ENCODE measurements around the gene DOK5.

DOK5 gene

GRCh38 chr20:54515793-54516628 is 40.6 kb downstream of the DOK5 start:
- no peak for DNase-seq

GRCh38 chr20:54517241-54517975 is 42.0 kb downstream of the DOK5 start:
- no peak for DNase-seq

- no peak for DNase-seq
Measured at GRCh38 chr20:54524849-54525248, 49.5 kb downstream of the DOK5 start.

GRCh38 chr20:54525916-54526590 is 50.7 kb downstream of the DOK5 start:
- DNase-seq = no peak

DNA sequence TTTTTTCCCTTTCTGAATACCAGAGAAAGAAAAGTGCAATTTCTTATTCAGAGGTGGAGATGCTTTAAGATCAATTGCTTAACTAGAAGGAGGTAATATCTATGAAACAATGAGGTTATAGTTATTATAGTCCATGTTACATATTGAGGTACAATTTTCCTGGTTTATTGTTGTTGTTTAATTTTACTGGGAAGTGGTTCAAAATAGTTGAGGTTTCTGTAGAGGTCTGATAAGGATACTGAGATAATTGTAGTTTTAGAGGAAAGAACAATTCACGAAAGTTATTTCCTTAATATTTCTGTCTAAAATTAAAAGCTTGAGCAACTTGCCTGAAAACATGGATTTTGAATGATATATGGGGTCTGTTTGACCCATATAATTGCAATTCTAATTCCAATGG is 51.4 kb downstream of the DOK5 start:
- no peak for DNase-seq

DNA sequence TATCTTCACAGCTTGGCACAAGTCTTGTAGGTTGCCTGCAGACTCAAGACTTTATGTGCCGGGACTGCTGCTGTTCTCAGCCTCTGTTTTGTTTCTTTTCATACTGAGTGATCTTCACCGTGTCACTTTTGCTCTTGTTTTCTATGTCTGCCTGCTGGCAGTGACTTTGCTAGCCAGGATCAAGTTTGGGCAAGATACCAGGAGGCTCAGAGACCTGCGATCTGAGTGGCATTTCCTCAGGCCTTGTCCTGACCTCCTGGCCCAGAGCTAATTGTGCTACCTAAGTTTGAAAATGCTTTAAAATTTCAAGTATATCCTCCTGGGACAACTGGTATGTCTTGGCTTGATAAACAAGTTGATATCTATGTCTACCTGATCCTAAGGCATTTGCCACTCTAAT is 57.2 kb downstream of the DOK5 start:
- no peak for DNase-seq

DNA sequence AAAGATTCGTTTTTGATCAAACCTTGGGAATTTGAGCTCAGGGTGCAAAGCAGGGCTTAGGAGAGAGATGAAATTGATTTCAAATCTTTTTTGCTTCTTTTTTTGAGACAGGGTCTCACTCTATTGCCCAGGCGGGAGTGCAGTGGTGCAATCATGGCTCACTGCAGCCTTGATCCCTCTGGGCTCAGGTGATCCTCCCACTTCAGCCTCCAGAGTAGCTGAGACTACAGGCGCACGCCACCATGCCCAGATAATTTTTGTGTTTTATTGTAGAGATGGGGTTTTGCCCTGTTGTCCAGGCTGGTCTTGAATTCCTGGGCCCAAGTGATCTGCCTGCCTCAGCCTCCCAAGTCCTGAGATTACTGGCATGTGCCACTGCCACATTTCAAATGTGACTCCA is 58.7 kb downstream of the DOK5 start:
- DNase-seq = no peak

DNA sequence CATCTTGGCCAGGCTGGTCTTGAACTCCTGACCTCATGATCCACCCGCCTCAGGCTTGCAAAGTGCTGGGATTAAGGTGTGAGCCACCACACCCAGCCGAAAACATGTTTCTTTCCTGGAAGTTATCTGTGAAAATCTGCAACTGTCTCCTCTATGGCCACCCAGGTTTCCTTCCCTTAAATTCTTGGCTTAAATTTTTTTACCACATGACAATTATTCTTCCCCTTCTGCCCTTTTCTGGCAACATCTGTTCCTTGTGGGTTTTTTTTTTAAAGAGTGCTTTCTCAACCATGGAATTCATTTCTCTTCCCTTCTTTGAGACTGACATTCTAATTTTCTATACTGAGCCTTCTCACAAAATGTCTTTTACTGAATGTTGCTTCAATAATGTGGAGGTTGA is 59.6 kb downstream of the DOK5 start:
- DNase-seq = no peak

- DNase-seq = no peak
Measured at GRCh38 chr20:54535746-54536145, 60.4 kb downstream of the DOK5 start.

DNA sequence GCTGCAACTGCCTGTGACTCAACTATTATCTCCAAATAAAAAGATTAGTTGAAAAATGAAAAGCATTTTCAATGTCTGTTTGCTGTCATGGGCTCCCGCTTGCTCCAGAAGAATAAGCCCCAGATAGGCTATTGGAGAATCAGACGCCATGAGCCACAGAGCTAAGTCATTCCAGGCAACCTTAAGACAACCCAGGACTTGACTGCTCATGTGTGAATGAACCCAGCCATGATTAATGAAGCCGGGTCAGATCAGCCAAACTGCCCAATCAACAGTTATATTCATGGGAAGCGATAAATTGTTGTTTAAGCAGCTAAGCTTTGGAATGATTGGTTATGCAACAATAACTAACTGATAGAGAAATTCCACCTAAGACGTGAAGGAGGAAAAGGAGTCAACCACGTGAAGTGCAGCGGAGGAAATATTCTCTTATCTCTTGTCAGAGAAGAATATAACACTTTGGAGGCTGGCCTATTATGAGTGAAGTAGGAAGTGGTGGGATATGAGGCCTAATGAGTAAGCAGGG is 64.2 kb downstream of the DOK5 start:
- no peak for DNase-seq

GRCh38 chr20:54543369-54543768 is 68.0 kb downstream of the DOK5 start:
- no peak for DNase-seq

DNA sequence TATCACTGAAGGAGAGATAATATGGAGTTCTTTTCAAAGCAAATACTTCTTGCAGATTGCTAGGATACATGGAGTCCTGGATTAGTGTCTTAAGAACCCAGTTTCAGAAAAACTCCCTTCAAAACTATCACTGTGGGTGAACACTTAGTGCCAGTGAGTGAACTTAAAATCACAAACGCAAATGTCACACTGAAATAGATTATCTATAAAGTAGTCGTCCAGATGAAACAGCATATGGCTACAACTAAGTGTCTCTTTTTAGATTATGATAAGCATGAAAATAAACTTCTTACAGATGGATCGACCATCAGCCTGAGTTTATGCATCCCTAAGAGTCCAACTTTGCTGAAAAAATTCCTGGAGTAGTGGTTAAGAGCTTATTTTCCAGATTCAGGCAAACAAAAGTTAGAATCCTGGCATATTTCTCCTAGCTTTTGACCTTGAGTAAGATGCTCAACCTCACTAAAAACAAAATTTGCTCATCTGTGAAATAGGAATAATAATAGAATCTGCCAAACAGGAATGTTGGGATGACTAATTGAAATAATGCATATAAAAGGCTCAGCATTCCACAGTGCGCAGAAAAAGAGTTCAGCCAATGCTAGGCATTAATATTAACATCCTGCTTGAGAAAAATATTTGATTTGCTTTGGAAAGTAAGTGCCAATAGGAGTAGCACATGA is 70.4 kb downstream of the DOK5 start:
- DNase-seq = no peak

DNA sequence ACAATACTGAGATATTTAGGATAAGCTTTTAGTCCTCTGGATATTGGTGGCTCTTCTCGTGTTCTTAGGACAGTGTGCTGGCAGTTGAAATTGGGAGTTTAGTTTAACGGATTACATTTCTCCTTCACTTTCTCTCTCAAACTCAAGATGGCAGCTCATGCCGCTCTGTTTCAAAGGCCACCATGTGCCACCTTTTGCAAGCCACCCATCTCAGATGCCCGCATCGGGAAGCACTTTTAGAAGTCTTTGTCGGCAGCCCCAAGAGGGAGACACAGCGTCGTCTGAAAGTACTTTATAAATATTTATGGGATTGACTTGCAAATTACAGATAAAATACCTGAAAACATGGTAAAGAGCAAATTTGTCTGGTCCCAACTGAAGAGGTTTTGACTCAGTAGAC is 73.5 kb downstream of the DOK5 start:
- no peak for DNase-seq

- DNase-seq = no peak
Measured at GRCh38 chr20:54549658-54550326, 74.4 kb downstream of the DOK5 start.

DNA sequence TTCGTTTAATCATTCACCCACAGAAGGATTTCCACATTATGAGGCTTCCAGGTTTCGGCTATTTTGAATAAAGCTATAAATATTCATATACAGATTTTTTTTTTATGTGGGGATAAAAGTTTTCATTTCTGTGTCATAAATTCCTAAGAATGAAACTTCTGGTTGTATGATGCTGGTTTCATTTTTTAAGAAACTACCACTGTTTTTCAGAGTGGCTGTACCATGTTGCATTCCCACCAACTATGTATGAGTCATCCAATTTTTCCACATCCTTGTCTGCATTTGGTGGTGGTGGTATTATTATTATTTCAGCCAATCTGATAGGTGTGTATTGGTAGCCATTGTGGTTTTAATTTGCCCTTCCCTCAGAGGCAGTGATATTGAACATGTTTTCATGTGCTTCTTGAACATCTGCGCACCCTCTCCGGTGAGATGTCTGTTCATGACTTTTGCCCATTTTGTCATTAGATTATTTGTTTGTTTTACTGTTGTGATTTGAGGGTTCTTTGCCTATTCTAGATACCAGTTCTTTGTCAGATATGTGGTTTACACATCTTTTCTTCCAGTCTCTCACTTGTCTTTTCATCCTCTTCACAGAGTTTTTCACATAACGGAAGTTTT is 75.5 kb downstream of the DOK5 start:
- DNase-seq = no peak

GRCh38 chr20:54554006-54554405 is 78.6 kb downstream of the DOK5 start:
- DNase-seq = no peak

GRCh38 chr20:54555150-54555549 is 79.8 kb downstream of the DOK5 start:
- no peak for DNase-seq

DNA sequence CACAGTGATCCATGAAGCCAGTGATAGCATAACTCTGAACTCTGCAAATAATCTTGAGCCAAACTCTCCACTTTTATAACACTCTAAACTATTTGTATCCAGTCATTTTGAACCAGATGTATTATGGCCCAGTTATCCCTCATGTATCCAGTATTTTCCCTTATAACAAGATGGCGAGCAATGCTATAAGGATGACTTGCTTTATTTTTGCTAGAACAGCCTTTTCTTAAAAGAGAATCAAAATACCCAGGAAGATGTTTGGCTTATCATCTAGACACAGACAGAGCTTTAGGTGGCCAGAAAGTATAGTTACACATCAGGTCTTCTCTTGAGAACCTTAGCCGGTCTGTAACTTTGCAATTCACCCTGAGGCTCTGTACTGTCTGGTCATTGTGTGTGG is 81.0 kb downstream of the DOK5 start:
- no peak for DNase-seq

GRCh38 chr20:54557806-54558590 is 82.6 kb downstream of the DOK5 start:
- DNase-seq = no peak

GRCh38 chr20:54559890-54560289 is 84.5 kb downstream of the DOK5 start:
- no peak for DNase-seq

GRCh38 chr20:54560357-54560756 is 85.0 kb downstream of the DOK5 start:
- no peak for DNase-seq
